Adrenal gland (tissue), 5 donors: Measurements from ENCODE around the gene SEMA3A.

Experiments used
- POLR2A ChIP-seq, 2 donors: fragments of 450-650 bp; IDR thresholded peaks; one replicate each; pipeline ENCODE4 v1.6.1; 2017; ENCODE audit warnings: antibody characterized with exemption in 2 of 2, mild to moderate bottlenecking in 2 of 2, moderate library complexity in 1 of 2
- TF ChIP-seq, protein P1 (sequence below), 6 experiments: fragments of 450-650 bp in 4 of 6; fragments of 200-600 bp in 2 of 6; sonication (generic) in 1 of 6; IDR thresholded peaks; 1 replicate in 5 of 6; 2 replicates in 1 of 6; pipeline versions ENCODE4 v1.5.1 to v1.8.0; 2016 to 2021; ENCODE audit warnings: antibody characterized with exemption in 6 of 6, mild to moderate bottlenecking in 2 of 6, moderate library complexity in 1 of 6
- donor health status: DM: no; HTN: no; CAD: no.

DNA sequence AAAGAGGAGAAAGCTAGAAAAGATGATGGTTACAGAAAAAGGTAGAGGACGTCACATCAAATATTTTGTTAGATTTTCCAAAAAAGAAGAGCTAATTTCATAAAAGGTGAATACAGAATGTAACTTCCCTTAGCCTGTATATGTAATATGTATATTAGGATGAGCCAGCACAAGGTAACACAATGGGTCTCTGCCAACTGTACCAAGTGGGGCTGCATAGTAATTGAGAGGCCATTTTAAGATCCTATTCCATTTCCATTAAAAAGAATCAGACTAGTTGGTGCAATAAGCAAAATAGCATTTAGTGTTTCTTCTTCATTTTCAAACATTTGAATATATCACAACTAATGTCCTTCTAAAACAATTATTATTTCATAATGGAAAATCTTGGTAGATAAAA lies 134.6 kb downstream of the SEMA3A start:
- TF ChIP-seq, protein P1, sequence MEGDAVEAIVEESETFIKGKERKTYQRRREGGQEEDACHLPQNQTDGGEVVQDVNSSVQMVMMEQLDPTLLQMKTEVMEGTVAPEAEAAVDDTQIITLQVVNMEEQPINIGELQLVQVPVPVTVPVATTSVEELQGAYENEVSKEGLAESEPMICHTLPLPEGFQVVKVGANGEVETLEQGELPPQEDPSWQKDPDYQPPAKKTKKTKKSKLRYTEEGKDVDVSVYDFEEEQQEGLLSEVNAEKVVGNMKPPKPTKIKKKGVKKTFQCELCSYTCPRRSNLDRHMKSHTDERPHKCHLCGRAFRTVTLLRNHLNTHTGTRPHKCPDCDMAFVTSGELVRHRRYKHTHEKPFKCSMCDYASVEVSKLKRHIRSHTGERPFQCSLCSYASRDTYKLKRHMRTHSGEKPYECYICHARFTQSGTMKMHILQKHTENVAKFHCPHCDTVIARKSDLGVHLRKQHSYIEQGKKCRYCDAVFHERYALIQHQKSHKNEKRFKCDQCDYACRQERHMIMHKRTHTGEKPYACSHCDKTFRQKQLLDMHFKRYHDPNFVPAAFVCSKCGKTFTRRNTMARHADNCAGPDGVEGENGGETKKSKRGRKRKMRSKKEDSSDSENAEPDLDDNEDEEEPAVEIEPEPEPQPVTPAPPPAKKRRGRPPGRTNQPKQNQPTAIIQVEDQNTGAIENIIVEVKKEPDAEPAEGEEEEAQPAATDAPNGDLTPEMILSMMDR (IDR thresholded peaks at IDR 0.05): no peak
- TF ChIP-seq POLR2A (IDR thresholded peaks at IDR 0.05): no peak
